ENCODE measurements around the gene SLC2A6.

DNA sequence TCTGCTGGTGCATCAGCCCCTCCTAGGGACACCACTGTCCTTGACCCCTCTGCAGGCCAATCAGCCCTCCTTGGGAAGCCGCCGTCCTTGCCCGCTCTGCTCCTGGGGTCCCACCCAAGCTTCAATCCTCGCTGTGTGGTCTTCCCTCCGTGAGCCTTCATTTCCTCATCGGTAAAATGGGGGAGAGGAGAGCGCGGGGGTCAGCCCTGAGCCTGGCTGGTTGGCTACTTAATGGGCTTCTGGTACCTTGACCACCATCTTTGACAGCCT, 12.7 kb upstream of the SLC2A6 start:
- TF ChIP-seq, protein P1, sequence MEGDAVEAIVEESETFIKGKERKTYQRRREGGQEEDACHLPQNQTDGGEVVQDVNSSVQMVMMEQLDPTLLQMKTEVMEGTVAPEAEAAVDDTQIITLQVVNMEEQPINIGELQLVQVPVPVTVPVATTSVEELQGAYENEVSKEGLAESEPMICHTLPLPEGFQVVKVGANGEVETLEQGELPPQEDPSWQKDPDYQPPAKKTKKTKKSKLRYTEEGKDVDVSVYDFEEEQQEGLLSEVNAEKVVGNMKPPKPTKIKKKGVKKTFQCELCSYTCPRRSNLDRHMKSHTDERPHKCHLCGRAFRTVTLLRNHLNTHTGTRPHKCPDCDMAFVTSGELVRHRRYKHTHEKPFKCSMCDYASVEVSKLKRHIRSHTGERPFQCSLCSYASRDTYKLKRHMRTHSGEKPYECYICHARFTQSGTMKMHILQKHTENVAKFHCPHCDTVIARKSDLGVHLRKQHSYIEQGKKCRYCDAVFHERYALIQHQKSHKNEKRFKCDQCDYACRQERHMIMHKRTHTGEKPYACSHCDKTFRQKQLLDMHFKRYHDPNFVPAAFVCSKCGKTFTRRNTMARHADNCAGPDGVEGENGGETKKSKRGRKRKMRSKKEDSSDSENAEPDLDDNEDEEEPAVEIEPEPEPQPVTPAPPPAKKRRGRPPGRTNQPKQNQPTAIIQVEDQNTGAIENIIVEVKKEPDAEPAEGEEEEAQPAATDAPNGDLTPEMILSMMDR (IDR thresholded peaks at IDR 0.05), result no peak
- no peak for TF ChIP-seq POLR2A (IDR thresholded peaks at IDR 0.05)
- no peak for TF ChIP-seq POLR2AphosphoS5 (IDR thresholded peaks at IDR 0.05)
